Coronary artery (tissue), 2 donors: ENCODE data around the gene GRIK2.

ENCODE experiments used
- DNase-seq: peaks from one replicate; pipeline ENCODE4 v3.0.0-alpha.2; 2017; ENCODE audit warnings: low spot score
- H3K27ac ChIP-seq, 2 donors: fragments of 200-600 bp; sonication (generic); one replicate each; pipeline ENCODE4 v1.5.1; 2016 to 2019
- H3K4me3 ChIP-seq: fragments of 200-600 bp; sonication (generic); 2 replicates; pipeline ENCODE4 v1.5.1; 2016; ENCODE audit warnings: mild to moderate bottlenecking, moderate library complexity
- TF ChIP-seq, protein P1 (sequence below): fragments of 200-600 bp; sonication (generic); IDR thresholded peaks from one replicate; pipeline ENCODE4 v1.5.1; 2019; ENCODE audit warnings: antibody characterized with exemption

Gene GRIK2

GRCh38 chr6:102022281-102022680 is 628.8 kb downstream of the GRIK2 start:
- no peak overlapping the region for H3K27ac ChIP-seq
- DNase-seq = no peak
- TF ChIP-seq, protein P1, sequence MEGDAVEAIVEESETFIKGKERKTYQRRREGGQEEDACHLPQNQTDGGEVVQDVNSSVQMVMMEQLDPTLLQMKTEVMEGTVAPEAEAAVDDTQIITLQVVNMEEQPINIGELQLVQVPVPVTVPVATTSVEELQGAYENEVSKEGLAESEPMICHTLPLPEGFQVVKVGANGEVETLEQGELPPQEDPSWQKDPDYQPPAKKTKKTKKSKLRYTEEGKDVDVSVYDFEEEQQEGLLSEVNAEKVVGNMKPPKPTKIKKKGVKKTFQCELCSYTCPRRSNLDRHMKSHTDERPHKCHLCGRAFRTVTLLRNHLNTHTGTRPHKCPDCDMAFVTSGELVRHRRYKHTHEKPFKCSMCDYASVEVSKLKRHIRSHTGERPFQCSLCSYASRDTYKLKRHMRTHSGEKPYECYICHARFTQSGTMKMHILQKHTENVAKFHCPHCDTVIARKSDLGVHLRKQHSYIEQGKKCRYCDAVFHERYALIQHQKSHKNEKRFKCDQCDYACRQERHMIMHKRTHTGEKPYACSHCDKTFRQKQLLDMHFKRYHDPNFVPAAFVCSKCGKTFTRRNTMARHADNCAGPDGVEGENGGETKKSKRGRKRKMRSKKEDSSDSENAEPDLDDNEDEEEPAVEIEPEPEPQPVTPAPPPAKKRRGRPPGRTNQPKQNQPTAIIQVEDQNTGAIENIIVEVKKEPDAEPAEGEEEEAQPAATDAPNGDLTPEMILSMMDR = no peak
- H3K4me3 ChIP-seq = no peak overlapping the region

GRCh38 chr6:102022803-102023202 is 629.3 kb downstream of the GRIK2 start:
- DNase-seq = no peak
- TF ChIP-seq, protein P1 = no peak
- no peak overlapping the region for H3K4me3 ChIP-seq

GRCh38 chr6:102023977-102024657 is 630.6 kb downstream of the GRIK2 start:
- TF ChIP-seq, protein P1 = no peak
- H3K4me3 ChIP-seq = no peak overlapping the region
- DNase-seq = no peak
- H3K27ac ChIP-seq = no peak overlapping the region

More at GRCh38 chr6:102022803-102023202, 629.3 kb downstream of the GRIK2 start:
- H3K27ac ChIP-seq = no peak overlapping the region

DNA sequence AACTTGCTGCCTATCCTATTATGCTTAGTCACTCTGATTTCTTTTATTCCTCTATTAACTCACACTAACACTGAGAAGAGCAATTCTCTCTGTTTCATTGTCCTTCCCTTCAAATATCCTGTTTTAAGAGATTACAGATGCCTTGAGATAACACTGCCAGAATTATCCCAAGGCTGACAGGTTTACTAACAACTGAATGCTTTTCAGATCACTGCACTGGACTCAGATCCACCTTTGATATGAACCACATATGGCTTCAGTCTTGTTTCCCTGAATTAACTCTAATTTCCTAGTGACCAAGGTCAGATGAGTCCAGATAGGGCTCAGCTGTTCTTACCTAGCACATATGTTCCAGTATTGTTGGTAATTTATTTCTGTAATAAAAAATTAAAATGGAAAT is 633.1 kb downstream of the GRIK2 start:
- TF ChIP-seq, protein P1 = no peak

GRCh38 chr6:102028176-102028575 is 634.7 kb downstream of the GRIK2 start:
- TF ChIP-seq, protein P1 = no peak
- Histone ChIP-seq H3K4me3 (no peak overlapping the region), H3K27ac (no peak overlapping the region)
- no peak for DNase-seq

More for the DNA sequence above, 633.1 kb downstream of the GRIK2 start:
- H3K4me3 ChIP-seq = no peak overlapping the region
- H3K27ac ChIP-seq = no peak overlapping the region
- no peak for DNase-seq

DNA sequence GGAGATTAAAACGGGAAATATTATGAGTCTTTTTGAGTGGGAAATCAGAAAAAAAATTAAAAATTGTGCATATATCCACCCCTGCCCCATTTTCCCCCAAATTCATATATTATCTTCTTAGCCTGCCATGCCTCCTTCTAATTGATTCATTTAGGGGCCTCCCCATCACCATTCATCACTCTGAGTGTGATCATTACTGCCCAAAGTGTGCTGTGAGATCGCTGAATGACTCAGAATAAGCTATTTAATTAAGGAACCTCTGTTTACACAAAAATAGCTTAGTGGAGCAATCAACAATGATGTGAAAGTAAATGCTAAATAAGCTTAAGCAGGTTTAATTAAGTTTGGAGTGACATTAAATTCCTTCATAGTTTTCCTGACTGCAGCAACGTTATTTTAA is 645.5 kb downstream of the GRIK2 start:
- TF ChIP-seq, protein P1 = no peak
- no peak overlapping the region for H3K4me3 ChIP-seq
- H3K27ac ChIP-seq = no peak overlapping the region
- no peak for DNase-seq

DNA sequence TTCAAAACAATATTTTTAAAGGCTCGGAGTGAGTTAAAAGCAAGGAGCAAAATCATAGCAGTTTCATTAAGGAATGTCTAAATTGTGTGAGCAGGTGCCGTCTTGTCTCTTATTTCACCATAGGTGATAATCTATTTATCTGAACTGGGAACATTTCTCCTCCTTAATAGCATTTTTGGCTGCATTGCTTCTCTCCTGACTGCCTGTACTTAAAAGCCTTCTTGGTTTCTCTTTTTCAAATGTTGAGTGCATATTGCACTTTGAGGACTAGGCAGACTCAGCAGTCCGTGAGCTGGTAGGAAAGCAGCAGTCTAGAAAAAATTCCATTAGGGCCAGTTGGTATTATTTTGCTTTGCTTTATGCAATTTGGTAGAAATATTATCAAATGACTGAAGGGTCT is 645.9 kb downstream of the GRIK2 start:
- Histone ChIP-seq H3K4me3 (no peak overlapping the region), H3K27ac (no peak overlapping the region)
- DNase-seq = no peak
- TF ChIP-seq, protein P1 = no peak
